ENCODE measurements around the gene CTBP2.

- TF ChIP-seq POLR2A (IDR thresholded peaks at IDR 0.05) (no peak), CTCF (IDR thresholded peaks at IDR 0.05) (no peak)
Measured at GRCh38 chr10:125116652-125117310, 43.6 kb downstream of the CTBP2 start.

All from thyroid gland (tissue), 4 donors.